GM18508 (cell line): ENCODE results near the gene CHKB.
"Not testable (repeated sequence)": the region's sequence is repeated elsewhere in the genome, so short reads cannot be mapped to it uniquely, and the experiment has no call there.

Source experiments
- ATAC-seq: cut with Tn5 transposase; IDR thresholded peaks from one replicate; pipeline ENCODE4 v1.9.1; 2021; ENCODE audit warnings: moderate number of reproducible peaks; ENCODE audit not compliant: insufficient read depth, unreplicated experiment

The CHKB gene

GRCh38 chr22:50560034-50560433, 22.6 kb downstream of the CHKB start:
- no peak for ATAC-seq

GRCh38 chr22:50556703-50557102, 25.9 kb downstream of the CHKB start:
- no peak for ATAC-seq

- no peak for ATAC-seq
Observed at GRCh38 chr22:50553310-50553709, 29.3 kb downstream of the CHKB start.

- no peak for ATAC-seq
Observed at GRCh38 chr22:50551160-50551752, 31.4 kb downstream of the CHKB start.

GRCh38 chr22:50550395-50550794, 32.3 kb downstream of the CHKB start:
- no peak for ATAC-seq

- ATAC-seq: no peak
Observed at GRCh38 chr22:50548921-50549790, 33.5 kb downstream of the CHKB start.

GRCh38 chr22:50548040-50548920, 34.4 kb downstream of the CHKB start:
- no peak for ATAC-seq

- ATAC-seq: no peak
Observed at GRCh38 chr22:50547263-50547985, 35.2 kb downstream of the CHKB start.

- ATAC-seq: no peak
Observed at GRCh38 chr22:50546326-50547262, 36.1 kb downstream of the CHKB start.

GRCh38 chr22:50545522-50546325, 36.9 kb downstream of the CHKB start, which contains the start of gene KLHDC7B:
Gene KLHDC7B (plus strand): TSS chr22:50545899. CDS start chr22:50546244, 345 bp downstream.
- no peak for ATAC-seq

GRCh38 chr22:50544746-50545253, 37.8 kb downstream of the CHKB start:
- ATAC-seq: no peak

- ATAC-seq: no peak
Observed at GRCh38 chr22:50544078-50544745, 38.4 kb downstream of the CHKB start.

GRCh38 chr22:50542416-50542927, 40.2 kb downstream of the CHKB start:
- ATAC-seq: no peak

GRCh38 chr22:50541667-50542026, 41.0 kb downstream of the CHKB start:
- not testable (repeated sequence) for ATAC-seq

- no peak for ATAC-seq
Observed at GRCh38 chr22:50540381-50540780, 42.3 kb downstream of the CHKB start.

- no peak for ATAC-seq
Observed at GRCh38 chr22:50537765-50538164, 44.9 kb downstream of the CHKB start.

GRCh38 chr22:50536226-50536625, 46.4 kb downstream of the CHKB start:
- ATAC-seq: no peak
